GM18951 (cell line): ENCODE measurements around the gene WSCD2.
"Not testable (repeated sequence)": the region's sequence is repeated elsewhere in the genome, so short reads cannot be mapped to it uniquely, and the experiment has no call there.

Source experiments
- POLR2A ChIP-seq: IDR thresholded peaks from 4 replicates; pipeline ENCODE4 v1.6.1; 2011; ENCODE audit warnings: mild to moderate bottlenecking; ENCODE audit not compliant: insufficient read length, insufficient read depth; ENCODE audit errors: extremely low read depth
- in situ Hi-C: fragments of 300-500 bp; cut with MboI; formaldehyde crosslinking; loops from one replicate; pipeline ENCODE4 v1.12.0; 2022; ENCODE audit warnings: low sequenced_read_pairs, mixed read lengths, inconsistent platforms; ENCODE audit not compliant: unreplicated experiment

Gene WSCD2

DNA sequence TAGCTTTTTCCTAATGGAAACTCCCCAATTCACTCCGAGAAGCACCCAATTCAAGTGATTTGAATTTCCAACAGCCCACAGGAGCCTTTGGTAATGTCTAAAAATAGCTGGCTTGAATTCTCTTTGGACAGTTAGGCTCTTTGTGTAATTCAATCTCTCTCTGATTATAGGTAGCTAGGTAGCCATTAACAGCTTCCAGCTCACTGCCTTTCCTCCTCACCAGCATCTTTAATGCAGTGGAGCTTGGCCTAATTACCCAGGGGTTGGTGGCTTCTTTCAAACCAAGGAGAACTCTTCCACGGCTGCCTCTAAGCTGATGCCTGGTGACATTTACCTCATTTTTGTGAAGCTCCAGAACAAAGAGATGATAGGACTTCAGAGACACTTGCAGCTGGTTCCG is 86.4 kb downstream of the WSCD2 start:
- no peak for TF ChIP-seq POLR2A
- in situ Hi-C loops: no loop called here

DNA sequence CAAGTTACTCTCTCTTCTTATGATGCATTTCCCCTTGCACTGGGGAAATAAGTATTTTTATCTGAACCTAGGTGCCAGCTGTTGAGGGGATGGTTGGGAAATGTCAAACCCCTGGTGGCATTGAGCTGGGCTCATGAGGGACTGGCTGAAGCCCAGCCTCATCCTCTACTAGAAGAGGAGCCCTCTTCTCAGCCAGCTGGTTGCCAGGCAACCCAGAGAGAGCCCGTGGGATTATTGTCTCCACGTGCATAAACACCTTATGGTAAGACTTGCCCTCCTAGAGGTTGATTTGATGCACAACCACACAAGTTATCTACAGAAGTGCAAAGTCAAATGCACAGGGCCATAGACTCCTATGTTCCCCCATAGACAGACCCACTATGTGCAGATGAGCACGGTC is 89.8 kb downstream of the WSCD2 start:
- in situ Hi-C loops: no loop called here
- no peak for TF ChIP-seq POLR2A

DNA sequence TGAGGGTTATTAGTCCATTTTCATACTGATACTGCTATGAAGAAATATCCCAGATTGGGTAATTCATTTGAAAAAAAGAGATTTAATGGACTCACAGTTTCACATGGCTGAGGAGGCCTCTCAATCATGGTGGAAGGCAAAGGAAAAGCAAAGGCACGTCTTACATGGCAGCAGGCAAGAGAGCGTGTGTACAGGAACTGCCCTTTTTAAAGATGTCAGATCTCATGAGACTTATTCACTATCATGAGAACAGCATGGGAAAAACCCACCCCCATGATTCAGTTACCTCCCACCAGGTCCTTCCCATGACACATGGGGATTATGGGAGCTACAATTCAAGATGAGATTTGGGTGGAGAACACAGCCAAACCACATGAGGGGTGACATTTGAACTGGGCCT is 96.0 kb downstream of the WSCD2 start:
- in situ Hi-C loops: not testable (repeated sequence)

DNA sequence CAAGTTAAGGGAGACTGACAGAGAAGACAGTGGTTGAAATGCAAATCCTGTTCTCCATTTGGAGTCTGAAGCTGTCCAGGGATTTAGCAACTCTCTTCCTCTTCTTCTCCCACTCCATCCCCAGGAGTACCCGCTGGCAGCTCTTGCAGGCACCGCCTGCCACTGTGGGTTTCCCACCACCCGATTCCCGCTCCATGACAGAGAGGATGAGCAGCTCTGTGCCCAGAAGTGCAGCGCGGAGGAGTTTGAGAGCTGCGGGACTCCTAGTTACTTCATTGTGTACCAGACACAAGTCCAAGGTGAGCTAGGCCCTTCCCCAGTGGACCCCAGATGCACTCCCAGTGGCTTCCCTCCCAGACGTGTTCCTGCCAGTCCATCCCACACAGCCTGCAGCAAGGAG is 97.8 kb downstream of the WSCD2 start:
- TF ChIP-seq POLR2A: no peak
- in situ Hi-C loops: no loop called here

DNA sequence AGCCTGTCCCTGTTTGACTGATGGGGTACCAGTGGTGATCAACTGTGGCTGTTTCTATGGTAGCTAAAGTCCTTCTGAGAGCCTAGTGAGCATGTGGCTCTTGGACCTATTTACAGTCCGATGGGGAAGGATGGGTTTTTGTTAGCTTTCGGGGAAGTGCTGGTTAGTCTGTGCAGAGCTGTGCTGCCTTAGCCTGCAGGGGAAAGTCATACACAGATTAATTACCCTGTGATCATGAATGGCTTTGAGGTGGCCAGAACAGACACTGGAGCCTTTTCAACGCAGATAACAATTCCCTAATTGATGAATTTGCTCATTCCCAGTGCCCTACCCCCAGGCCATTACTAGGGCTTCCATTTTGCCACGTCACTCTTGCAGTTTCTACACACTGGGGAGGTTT is 99.7 kb downstream of the WSCD2 start:
- in situ Hi-C loops: no loop called here
- TF ChIP-seq POLR2A: no peak

DNA sequence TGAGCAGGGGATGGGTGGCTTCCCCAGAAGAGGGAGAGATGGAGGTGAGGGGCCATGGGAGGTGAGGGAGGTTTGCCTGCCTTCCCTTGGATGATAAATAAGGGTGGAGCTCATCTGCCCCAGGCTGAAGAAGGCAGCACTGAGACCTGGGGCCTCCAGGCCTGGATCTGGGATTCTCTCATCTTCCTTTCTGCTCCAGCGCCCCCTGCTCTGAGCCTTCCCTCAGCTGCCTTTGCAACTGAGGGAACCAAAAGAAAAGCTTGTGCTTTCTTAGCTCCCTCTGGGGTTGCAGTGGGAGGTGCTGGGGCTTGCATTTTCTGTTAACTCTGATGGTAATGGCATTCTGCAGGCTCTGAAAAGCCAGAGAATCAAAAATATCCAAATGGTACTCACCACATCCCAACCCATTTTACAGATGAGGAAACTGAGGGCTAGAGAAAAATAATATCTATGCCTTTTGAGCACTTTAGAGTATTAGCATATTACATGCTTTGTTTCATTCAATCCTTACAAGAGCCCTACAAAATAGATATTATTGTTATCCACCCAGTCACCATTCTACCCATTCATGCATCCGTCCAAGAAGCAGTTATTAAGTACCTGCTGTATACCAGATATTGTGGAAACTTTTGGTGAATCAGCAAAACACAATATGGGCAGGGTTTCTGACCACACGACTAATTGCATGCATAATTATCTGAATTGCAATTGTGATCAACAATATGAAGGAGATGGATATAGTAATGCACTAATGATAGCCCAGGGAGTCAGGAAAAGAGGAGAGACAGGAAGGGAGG is 102.2 kb downstream of the WSCD2 start:
- TF ChIP-seq POLR2A: no peak
- in situ Hi-C loops: no loop called here

DNA sequence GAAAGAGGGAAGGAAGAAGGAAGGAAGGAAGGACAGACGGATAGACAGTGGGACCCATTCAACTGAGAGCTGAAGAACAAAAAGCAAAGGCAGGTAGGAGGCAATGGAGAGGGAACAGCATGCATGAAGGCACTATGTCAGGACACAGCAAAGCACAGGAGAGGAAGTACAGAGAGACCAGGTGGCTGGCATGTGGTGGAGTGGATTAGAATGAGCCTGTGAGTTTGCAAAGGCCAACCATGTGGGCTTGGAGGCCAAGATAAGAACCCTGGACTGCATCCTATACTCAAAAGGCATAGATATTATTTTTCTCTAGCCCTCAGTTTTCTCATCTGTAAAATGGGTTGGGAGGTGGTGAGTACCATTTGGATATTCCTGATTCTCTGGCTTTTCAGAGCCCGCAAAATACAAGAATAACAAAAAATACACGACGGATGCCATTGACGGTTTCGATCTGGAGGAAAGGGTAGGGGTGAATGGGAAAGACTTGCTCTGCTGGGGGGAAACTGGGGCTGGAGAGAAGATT is 102.9 kb downstream of the WSCD2 start:
- no peak for TF ChIP-seq POLR2A
- in situ Hi-C loops: no loop called here

DNA sequence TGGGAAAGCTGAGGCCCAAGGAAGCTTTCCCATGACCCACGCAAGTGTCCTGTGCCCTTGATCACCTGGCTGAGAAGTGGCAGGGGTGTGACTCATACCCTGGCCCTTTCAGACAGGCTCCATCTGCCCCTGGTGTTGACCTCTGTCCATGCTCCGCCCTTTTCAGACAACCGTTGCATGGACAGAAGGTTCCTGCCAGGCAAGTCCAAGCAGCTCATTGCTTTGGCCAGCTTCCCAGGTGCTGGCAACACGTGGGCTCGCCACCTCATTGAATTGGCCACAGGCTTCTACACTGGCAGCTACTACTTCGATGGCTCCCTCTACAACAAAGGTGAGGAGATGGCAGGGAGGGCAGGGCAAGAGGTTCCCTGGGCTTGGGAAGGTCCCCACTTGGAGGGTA is 103.5 kb downstream of the WSCD2 start:
- in situ Hi-C loops: no loop called here
- no peak for TF ChIP-seq POLR2A

DNA sequence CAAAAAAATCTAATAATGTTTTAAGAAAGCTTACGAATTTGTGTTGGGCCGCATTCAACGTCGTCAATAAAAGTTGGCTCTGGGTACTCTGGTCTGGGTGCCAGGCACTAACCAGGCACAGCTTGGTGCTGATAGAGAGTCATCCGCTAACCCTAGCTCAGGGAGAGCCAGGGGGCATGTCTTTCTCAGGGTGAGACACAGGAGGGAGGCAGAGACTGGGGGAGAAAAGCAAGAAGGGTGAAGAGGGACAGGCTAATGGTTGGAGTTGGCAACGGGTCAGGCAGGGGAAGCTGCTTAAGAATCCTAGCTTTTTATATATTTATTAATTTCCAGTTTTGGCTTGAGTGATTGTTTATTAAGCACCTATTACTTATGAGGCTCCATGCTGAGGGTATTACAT is 105.1 kb downstream of the WSCD2 start:
- in situ Hi-C loops: no loop called here
- no peak for TF ChIP-seq POLR2A

DNA sequence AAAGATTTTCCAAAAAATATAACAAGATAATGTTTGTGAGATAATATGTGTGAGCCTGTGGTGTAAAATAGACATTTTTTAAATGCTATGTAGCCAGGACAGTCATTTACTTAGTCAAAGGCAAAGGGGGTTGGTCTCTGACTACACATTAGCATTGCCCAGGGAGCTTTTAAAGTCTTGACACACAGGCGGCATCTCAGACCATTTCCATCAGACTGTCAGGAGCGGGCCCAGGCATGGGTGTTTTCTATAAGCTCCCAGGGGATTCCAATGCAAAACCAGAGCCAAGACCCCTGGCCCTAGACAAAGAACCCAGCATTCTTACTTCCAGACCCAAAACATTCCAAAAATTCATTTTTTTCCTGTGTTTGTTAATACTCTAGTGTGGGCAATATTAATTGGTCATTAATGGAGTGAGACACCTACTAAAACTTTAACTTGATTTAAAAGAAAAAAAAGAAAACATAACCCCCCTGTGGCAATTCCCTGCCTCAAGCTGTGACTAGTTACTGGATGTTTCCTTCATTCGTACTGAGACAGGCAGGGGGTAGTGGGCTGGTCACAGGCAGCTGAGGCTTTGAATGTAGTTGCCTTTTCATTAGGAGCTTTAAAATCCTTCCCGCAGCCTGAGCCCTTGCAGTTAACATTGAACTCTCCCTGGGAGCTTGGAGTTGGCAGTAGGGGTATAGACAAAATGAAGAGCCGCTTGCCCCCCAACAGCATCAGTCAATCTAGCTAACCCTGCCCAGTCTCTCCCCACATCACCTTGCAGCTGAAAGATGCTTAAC is 106.3 kb downstream of the WSCD2 start:
- no peak for TF ChIP-seq POLR2A
- in situ Hi-C loops: no loop called here

DNA sequence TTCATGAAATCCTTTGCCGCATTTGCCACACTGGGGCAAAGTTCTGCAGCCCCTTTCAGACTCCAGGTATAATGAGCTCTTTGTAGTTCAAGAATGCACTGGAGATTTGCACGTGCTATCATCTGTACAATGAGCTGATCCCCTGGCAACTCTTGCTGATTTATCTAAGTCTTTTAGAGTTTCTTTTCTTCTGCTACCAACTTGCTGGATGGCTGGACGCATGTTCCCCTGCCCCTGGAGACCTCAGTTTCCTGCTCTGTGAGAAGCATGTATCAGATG is 106.8 kb downstream of the WSCD2 start:
- TF ChIP-seq POLR2A: no peak
- in situ Hi-C loops: no loop called here

DNA sequence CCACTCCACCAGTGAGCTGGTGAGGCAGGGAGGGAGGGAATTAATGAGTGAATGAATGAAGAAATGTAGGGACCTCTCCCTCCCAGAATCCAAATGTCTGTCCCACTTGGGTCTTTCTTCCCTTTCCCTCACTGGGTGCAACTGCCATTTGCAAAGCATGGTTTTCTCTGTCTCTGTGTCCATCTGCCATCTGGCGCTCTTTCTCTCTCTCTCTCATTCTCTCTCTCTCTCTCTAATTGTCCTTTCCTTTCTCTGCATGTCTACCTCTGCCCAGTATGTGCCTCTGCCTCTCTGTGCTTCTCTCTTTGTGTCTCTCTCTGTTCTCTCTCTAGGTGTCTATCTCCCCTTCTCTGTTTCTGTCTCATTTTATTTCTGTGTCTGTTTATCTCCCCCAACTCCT is 107.3 kb downstream of the WSCD2 start:
- in situ Hi-C loops: no loop called here
- TF ChIP-seq POLR2A: no peak

DNA sequence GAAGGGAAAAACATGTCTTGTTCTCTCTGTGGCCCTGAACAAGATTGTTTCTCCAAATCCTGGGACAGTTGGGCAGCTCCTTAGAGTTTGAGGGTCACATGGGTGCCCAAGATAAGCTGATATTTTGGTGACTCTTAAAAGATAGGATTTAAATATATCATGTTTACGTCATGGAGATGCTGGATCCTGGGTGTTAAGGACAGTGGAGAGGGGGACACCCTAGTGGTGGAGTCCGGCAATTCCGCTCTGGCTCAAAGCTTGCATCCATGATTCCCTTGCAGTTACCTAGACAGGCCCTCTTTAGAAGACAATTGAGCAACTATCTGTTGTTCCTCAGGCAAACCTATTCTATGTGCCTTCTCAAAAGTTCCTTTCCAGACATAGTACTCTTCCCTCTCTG is 108.2 kb downstream of the WSCD2 start:
- in situ Hi-C loops: no loop called here
- no peak for TF ChIP-seq POLR2A

DNA sequence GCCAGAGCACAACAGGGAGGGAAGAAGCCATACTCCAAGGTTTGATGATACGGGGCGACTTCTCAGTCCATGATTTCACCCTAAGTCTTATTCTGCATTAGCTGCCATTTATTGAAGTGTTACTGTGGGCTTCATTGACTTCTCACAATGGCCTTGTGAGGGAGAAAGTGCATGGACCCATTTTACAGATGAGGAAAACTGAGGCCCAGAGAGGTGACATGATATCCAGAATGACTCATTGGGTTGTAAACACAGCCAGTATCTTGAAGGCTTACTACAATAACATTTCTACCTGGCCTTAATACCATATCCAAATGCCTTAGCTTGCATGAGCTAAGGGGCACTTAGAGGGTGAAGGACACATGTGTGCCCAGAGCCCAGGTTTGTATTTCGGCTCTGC is 109.4 kb downstream of the WSCD2 start:
- no peak for TF ChIP-seq POLR2A
- in situ Hi-C loops: no loop called here
